Upper lobe of left lung (tissue), 4 donors: Measurements from ENCODE around the gene LAMA2.

Experiments
- CTCF ChIP-seq, 6 experiments: fragments of 450-650 bp in 4 of 6; fragments of 200-600 bp in 2 of 6; sonication (generic) in 2 of 6; IDR thresholded peaks; one replicate each; pipeline ENCODE4 v1.5.1; 2016 to 2019; ENCODE audit warnings: antibody characterized with exemption in 6 of 6
- EP300 ChIP-seq, 4 donors: sonication (generic); formaldehyde crosslinking; IDR thresholded peaks; one replicate each; pipeline ENCODE4 v1.5.1; 2017; ENCODE audit warnings: antibody characterized with exemption in 4 of 4, control low read depth in 2 of 4
- POLR2A ChIP-seq, 4 donors: fragments of 450-650 bp; IDR thresholded peaks; one replicate each; pipeline ENCODE4 v1.5.1; 2016 to 2017; ENCODE audit warnings: antibody characterized with exemption in 4 of 4, mild to moderate bottlenecking in 2 of 4
- POLR2AphosphoS5 ChIP-seq, 2 donors: sonication (generic); formaldehyde crosslinking; IDR thresholded peaks; one replicate each; pipeline ENCODE4 v1.5.1; 2017; ENCODE audit warnings: antibody characterized with exemption in 2 of 2

- TF ChIP-seq CTCF (IDR thresholded peaks at IDR 0.05) = no peak
- TF ChIP-seq POLR2A (IDR thresholded peaks at IDR 0.05) = no peak
- no peak for TF ChIP-seq POLR2AphosphoS5 (IDR thresholded peaks at IDR 0.05)
- TF ChIP-seq EP300 (IDR thresholded peaks at IDR 0.05) = no peak
Observed at GRCh38 chr6:128952902-128953301, 70.0 kb downstream of the LAMA2 start.
